ENCODE results near the gene UCN2.

Gene UCN2

DNA sequence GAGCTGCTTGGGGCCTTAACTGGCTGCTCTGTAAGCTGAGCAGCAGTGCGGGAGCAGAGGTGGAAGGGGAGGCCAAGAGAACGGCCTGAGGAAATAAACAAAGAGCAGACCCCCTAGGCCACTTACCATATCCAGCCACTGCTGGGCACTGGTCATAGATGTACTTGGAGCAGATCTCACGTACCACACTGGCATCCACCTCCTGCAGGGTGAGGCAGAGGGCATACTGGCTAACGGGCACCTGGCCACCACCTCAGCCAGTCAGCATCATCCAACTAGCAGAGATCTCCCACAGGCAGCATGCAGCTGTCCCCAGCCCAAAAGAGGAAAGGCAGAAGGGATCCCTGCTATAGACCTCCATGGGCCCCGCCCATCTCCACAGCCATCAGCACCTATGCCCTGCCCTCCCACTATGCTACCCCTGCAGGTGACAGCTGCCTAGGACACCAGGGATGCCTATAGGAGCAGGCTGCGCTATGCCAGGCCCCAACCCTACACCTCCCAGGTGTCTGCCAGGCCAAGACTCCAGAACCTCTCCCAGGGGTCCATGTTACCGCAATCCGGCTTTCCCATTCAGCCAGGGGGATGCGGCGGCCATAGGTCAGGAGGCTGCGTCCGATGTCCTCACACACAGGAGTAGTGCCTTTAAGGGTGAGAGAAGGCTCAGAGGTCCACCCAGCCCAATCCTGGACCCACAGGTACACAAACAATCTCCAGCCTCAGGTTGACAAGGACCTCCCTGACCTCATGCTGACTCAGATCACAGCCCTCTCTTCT, 36.1 kb upstream of the UCN2 start:
- Histone ChIP-seq H3K4me3 (peak overlapping the region; percentile 54), H3K27ac (peak overlapping the region; percentile 82 to 96)
- TF ChIP-seq, protein P1, sequence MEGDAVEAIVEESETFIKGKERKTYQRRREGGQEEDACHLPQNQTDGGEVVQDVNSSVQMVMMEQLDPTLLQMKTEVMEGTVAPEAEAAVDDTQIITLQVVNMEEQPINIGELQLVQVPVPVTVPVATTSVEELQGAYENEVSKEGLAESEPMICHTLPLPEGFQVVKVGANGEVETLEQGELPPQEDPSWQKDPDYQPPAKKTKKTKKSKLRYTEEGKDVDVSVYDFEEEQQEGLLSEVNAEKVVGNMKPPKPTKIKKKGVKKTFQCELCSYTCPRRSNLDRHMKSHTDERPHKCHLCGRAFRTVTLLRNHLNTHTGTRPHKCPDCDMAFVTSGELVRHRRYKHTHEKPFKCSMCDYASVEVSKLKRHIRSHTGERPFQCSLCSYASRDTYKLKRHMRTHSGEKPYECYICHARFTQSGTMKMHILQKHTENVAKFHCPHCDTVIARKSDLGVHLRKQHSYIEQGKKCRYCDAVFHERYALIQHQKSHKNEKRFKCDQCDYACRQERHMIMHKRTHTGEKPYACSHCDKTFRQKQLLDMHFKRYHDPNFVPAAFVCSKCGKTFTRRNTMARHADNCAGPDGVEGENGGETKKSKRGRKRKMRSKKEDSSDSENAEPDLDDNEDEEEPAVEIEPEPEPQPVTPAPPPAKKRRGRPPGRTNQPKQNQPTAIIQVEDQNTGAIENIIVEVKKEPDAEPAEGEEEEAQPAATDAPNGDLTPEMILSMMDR (IDR thresholded peaks at IDR 0.05): no peak
- no peak for DNase-seq (ENCODE audit: low spot score)

GRCh38 chr3:48599077-48599501, 35.5 kb upstream of the UCN2 start:
- Histone ChIP-seq H3K4me3 (peak overlapping the region; percentile 54), H3K27ac (peak overlapping the region; percentile 82 to 96)
- TF ChIP-seq, protein P1 (IDR thresholded peaks at IDR 0.05): no peak
- no peak for DNase-seq (ENCODE audit: low spot score)

DNA sequence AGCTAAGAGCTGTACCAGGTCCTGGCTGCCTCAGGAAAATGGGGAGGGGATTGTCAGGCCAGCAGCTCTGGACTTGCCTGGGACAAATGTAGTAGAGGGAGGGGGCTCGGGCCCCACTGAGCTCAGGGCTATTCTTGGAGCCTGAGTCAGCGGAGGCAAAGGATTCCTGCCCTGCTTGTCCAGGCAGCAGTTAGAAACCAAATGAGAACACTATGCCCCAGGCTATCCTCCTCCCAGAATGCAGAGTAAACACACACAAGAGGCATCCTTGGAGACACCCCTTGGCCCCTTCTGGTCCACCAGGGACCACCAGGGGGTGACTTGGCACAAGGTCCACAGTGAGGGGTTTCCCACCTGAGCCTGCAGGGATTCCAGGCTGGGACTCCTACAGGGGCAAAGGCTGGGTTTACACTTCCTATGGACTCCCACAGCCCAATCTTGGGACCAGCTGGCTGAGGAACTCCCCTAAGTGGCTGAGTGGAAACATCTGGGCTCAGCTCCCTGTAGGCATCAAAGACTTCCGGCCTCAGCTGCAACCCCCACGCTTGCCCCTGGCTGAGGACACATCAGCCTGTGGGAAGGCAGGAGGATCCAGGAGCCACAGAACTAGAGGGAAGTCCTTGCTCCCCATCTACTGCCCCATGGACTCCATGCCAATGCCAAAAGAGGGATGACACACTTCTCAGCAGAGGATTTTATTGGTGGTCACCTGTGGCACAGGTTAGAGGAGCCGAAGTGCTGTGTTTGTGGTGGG, 34.9 kb upstream of the UCN2 start:
- Histone ChIP-seq H3K4me3 (peak overlapping the region; percentile 54), H3K27ac (peak overlapping the region; percentile 82 to 96)
- TF ChIP-seq, protein P1 (IDR thresholded peaks at IDR 0.05): no peak
- DNase-seq (ENCODE audit: low spot score): peak; percentile 93

DNA sequence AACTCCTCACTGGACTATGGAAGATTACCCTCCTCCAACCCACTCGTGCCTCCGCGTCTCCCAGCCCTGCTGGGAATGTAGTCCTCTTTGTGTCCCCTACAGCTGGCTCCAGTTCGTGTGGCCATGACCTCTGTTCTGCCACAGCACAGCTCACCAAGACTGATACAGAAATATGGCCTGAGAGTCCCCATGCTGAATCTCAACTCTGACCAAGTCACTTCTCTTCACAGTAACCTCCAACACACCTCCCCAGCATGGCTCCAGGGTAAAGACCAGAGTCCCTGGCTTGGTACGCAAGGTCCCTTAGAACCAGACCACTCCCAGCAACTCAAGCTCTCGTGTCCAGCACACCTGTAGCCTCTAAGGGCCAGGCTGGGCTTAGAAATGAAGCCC, 33.8 kb upstream of the UCN2 start:
- no peak for DNase-seq (ENCODE audit: low spot score)
- TF ChIP-seq, protein P1 (IDR thresholded peaks at IDR 0.05): no peak
- peak overlapping the region; percentile 82 to 96 for H3K27ac ChIP-seq
- no peak overlapping the region for H3K4me3 ChIP-seq

DNA sequence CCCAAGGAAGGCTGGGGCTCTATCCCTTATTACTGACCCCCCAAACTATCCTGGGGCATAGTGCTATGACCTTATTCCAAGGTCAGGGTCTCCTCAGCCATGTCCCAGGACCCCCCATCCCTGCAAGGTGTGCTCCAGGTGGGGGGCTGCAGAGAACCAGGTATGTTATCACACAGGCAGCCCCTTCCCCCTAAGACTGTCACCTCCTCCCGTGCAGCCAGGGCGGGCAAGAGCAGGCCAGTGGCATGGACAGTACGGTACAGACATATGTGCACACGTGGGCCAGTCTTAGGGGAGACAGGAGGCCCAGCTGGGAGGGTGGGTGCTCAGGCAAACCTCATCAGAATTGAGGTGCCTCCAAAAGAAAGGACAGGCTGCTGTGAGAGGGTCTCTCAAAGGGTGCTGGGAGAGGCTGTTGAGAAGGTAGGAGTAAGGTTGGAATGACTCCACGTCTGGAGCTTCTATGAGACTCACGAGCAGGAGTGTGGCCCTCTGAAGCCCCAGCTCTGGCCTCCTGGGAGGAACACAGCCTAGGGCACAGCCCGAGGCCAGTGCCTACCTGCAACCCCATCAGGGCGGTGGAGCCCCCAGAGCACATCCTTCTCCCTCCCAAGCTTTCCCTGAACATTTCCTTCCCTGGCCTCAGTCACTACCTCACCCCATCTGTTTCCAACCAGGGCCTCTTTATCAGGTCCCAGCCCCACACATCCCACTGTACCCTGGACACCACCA, 33.3 kb upstream of the UCN2 start:
- TF ChIP-seq, protein P1 (IDR thresholded peaks at IDR 0.05): no peak
- Histone ChIP-seq H3K27ac (peak overlapping the region; percentile 82 to 96), H3K4me3 (no peak overlapping the region)
- no peak for DNase-seq (ENCODE audit: low spot score)

DNA sequence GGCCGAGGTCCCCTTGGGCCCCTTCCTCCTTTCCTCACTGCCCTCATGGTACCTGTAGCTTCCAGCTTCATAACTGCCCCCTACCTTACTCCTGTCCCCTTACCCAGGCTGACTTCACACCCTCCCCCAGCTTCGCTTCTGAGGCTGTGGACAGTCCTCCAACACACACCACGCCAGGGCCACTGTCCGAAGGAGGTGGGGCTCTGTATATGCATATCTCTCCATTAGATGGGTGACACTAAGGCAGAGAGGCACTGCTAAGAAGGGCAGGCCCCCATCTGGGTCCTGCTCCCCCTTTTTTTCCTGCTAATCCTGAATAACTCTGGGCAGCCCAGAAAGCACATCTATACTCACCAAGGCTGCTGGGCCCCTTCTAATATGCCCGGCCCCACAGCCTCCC, 32.6 kb upstream of the UCN2 start:
- H3K27ac ChIP-seq: peak overlapping the region; percentile 82 to 96
- H3K4me3 ChIP-seq: no peak overlapping the region
- TF ChIP-seq, protein P1 (IDR thresholded peaks at IDR 0.05): no peak
- DNase-seq (ENCODE audit: low spot score): no peak
